ENCODE data around the gene SLIT3. TPM values are rescaled to one million over a fixed set of nuclear protein-coding genes. Genes with fewer than 3 reads are reported as not detected.

SLIT3 gene
- total RNA-seq, 4 donors from 2014 or later, result 6.8 to 23.1 (median 13.3) TPM

DNA sequence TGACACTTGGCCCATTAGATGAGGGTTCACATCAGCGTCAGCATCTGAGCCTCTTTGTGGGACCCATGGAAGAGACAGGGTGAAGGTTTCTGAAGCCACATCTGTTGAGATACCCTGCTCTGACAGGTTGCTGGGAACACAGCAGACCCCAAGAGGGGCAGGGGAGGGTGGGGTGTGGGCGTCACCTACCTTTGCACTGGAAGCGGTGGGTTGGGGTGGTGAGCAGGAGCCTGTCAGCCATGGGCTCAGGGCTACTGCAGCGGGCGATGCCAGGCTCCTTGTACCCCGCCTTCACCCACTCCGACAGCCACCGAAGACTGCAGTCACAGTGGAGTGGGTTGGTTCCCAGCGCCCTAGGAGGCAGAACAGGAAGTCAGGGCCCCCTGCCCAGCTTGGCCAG is 590.2 kb downstream of the SLIT3 start:
- no peak for DNase-seq
- Histone ChIP-seq H3K4me1 (no peaks in the 10 kb centered on the region), H3K27ac (no peak overlapping the region), H3K4me3 (no peak overlapping the region), H3K9me3 (no peaks in the 10 kb centered on the region), H3K27me3 (no peaks in the 10 kb centered on the region), H3K36me3 (no peaks in the 10 kb centered on the region)
- no peak for TF ChIP-seq CTCF (IDR thresholded peaks at IDR 0.05)
- no peak for TF ChIP-seq POLR2A (IDR thresholded peaks at IDR 0.05)

GRCh38 chr5:168707716-168708695 is 592.9 kb downstream of the SLIT3 start:
- no peak for DNase-seq
- Histone ChIP-seq H3K27me3 (no peaks in the 10 kb centered on the region), H3K4me3 (no peak overlapping the region), H3K36me3 (no peaks in the 10 kb centered on the region), H3K27ac (no peak overlapping the region), H3K4me1 (no peaks in the 10 kb centered on the region), H3K9me3 (no peaks in the 10 kb centered on the region)
- TF ChIP-seq CTCF (IDR thresholded peaks at IDR 0.05), result no peak
- no peak for TF ChIP-seq POLR2A (IDR thresholded peaks at IDR 0.05)

DNA sequence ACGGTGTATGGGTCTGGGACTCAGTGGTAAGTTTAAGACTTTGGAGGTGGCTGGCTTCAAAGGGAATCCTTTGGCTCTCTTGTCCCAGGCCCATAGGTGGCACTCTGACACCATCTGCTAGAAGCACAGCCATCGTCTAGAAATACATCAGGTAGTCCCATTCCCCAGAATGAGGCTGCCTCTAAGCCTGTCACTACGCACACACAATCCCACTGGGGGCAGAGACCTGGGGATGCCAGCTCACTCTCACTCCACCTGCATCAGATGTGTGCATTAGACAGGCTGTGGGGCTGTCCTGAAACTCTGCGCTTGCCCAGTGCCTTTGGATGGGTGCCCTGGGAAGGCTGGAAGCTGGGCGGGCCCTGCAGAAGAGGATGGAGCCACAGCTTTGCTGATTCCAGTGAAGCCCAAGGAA is 594.3 kb downstream of the SLIT3 start:
- DNase-seq, result no peak
- Histone ChIP-seq H3K4me1 (no peaks in the 10 kb centered on the region), H3K27me3 (no peaks in the 10 kb centered on the region), H3K36me3 (no peaks in the 10 kb centered on the region), H3K4me3 (no peak overlapping the region), H3K9me3 (no peaks in the 10 kb centered on the region), H3K27ac (no peak overlapping the region)
- TF ChIP-seq CTCF (IDR thresholded peaks at IDR 0.05) (peak in 3 of 6 experiments; percentile 29 to 38 (median 34)), POLR2A (IDR thresholded peaks at IDR 0.05) (no peak)

DNA sequence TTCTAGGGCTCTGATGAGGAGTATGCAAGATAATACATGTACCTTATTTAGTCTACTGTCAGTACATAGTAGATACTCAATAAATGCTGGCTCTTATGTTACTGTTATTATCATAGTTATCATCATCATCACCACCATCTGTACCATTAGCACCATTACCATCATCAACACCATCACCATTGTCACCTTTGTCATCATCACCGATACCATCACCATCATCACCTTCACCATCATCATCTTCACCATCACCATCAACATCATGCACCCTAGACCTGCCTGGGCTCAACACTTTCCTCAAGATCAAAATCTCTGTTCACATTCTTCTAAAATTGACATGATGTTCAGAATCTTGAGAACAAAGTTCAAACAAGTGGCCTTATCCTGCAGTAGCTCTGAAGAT is 595.6 kb downstream of the SLIT3 start:
- Histone ChIP-seq H3K4me1 (no peaks in the 10 kb centered on the region), H3K9me3 (no peaks in the 10 kb centered on the region), H3K27ac (no peak overlapping the region), H3K36me3 (no peaks in the 10 kb centered on the region), H3K27me3 (no peaks in the 10 kb centered on the region), H3K4me3 (no peak overlapping the region)
- TF ChIP-seq POLR2A (IDR thresholded peaks at IDR 0.05) (no peak), CTCF (IDR thresholded peaks at IDR 0.05) (no peak)
- no peak for DNase-seq

GRCh38 chr5:168702511-168702910 is 598.4 kb downstream of the SLIT3 start:
- no peak for DNase-seq
- Histone ChIP-seq H3K4me1 (no peaks in the 10 kb centered on the region), H3K27ac (no peak overlapping the region), H3K9me3 (no peaks in the 10 kb centered on the region), H3K4me3 (no peak overlapping the region), H3K27me3 (no peaks in the 10 kb centered on the region), H3K36me3 (no peaks in the 10 kb centered on the region)
- TF ChIP-seq CTCF (IDR thresholded peaks at IDR 0.05), result no peak
- TF ChIP-seq POLR2A (IDR thresholded peaks at IDR 0.05), result no peak

Data from Peyer's patch (tissue), 4 donors.